ENCODE results near the gene MRPS27. TPM values are rescaled to one million over a fixed set of nuclear protein-coding genes. Genes with fewer than 3 reads are reported as not detected.

Gene MRPS27
- polyA plus RNA-seq, 1 donor = 52.7 TPM

DNA sequence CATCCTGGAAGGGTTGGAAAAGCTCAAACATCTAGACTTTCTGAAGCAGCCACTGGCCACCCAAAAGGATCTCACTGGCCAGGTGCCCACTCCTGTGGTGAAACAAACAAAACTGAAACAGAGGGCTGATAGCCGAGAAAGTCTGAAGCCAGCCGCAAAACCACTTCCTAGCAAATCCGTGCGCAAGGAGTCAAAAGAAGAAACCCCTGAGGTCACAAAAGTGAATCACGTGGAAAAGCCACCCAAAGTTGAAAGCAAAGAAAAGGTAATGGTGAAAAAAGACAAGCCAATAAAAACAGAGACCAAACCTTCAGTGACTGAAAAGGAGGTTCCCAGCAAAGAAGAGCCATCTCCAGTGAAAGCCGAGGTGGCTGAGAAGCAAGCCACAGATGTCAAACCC, 125.2 kb downstream of the MRPS27 start:
- no peak overlapping the region for H3K4me3 ChIP-seq (ENCODE audit: low read length)
- WGBS (ENCODE audit: insufficient coverage, low lambda C conversion rate) = 100% methylated on average over 3 of the region's 6 CpGs
- no peak overlapping the region for H3K27ac ChIP-seq (ENCODE audit: low read length)
- H3K27me3 ChIP-seq (ENCODE audit: control insufficient read depth, insufficient read depth, low read length) = no peaks in the 10 kb centered on the region
- H3K36me3 ChIP-seq (ENCODE audit: control insufficient read depth, insufficient read depth, low read length) = peaks cover 14% of the 10 kb centered on the region
- H3K4me1 ChIP-seq (ENCODE audit: control insufficient read depth, insufficient read depth, low read length) = no peaks in the 10 kb centered on the region
- peaks cover 10% of the 10 kb centered on the region for H3K9me3 ChIP-seq (ENCODE audit: control insufficient read depth, low read depth, low read length)
- DNase-seq = no peak

- Histone ChIP-seq H3K27me3 (ENCODE audit: control insufficient read depth, insufficient read depth, low read length) (peaks cover 2% of the 10 kb centered on the region), H3K36me3 (ENCODE audit: control insufficient read depth, insufficient read depth, low read length) (peaks cover 10% of the 10 kb centered on the region), H3K4me1 (ENCODE audit: control insufficient read depth, insufficient read depth, low read length) (no peaks in the 10 kb centered on the region), H3K4me3 (ENCODE audit: low read length) (no peak overlapping the region), H3K9me3 (ENCODE audit: control insufficient read depth, low read depth, low read length) (peaks cover 10% of the 10 kb centered on the region), H3K27ac (ENCODE audit: low read length) (no peak overlapping the region)
- DNase-seq = no peak
- 88% methylated on average over 1 of the region's 3 CpGs for WGBS (ENCODE audit: insufficient coverage, low lambda C conversion rate)
These were observed 128.6 kb downstream of the MRPS27 start for GRCh38 chr5:72191404-72191803.

GRCh38 chr5:72189146-72189545, 130.9 kb downstream of the MRPS27 start:
- H3K36me3 ChIP-seq (ENCODE audit: control insufficient read depth, insufficient read depth, low read length) = no peaks in the 10 kb centered on the region
- no peak overlapping the region for H3K4me3 ChIP-seq (ENCODE audit: low read length)
- H3K27ac ChIP-seq (ENCODE audit: low read length) = no peak overlapping the region
- WGBS (ENCODE audit: insufficient coverage, low lambda C conversion rate) = no CpG with 5 or more reads among the region's 2 CpGs
- H3K27me3 ChIP-seq (ENCODE audit: control insufficient read depth, insufficient read depth, low read length) = peaks cover 2% of the 10 kb centered on the region
- DNase-seq = no peak
- H3K4me1 ChIP-seq (ENCODE audit: control insufficient read depth, insufficient read depth, low read length) = no peaks in the 10 kb centered on the region
- no peaks in the 10 kb centered on the region for H3K9me3 ChIP-seq (ENCODE audit: control insufficient read depth, low read depth, low read length)

DNA sequence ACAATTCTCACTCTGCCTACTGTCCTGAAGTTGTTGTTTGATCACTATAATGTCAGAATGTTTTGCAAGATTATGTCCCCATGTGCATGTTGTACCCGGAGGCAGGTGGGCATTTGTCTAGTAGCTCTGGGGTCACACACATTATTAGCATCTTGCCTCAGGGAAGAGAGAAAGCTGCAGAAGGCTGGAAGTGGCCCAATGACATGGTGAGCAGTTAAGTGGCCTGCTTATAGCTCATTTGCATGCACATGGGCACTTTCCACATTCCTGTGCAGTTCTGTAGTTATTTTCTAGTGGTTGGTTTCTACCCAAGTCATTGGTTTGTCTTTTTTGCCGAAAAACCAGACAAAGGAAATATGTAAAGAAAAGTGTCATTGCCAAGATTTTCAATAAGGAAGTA, 131.9 kb downstream of the MRPS27 start:
- 100% methylated on average over 1 of the region's 2 CpGs for WGBS (ENCODE audit: insufficient coverage, low lambda C conversion rate)
- Histone ChIP-seq H3K36me3 (ENCODE audit: control insufficient read depth, insufficient read depth, low read length) (no peaks in the 10 kb centered on the region), H3K4me1 (ENCODE audit: control insufficient read depth, insufficient read depth, low read length) (no peaks in the 10 kb centered on the region), H3K27ac (ENCODE audit: low read length) (no peak overlapping the region), H3K4me3 (ENCODE audit: low read length) (no peak overlapping the region), H3K9me3 (ENCODE audit: control insufficient read depth, low read depth, low read length) (no peaks in the 10 kb centered on the region), H3K27me3 (ENCODE audit: control insufficient read depth, insufficient read depth, low read length) (peaks cover 2% of the 10 kb centered on the region)
- no peak for DNase-seq

GRCh38 chr5:72187388-72188075, 132.5 kb downstream of the MRPS27 start:
- WGBS (ENCODE audit: insufficient coverage, low lambda C conversion rate) = 100% methylated on average over 1 of the region's 5 CpGs
- H3K27me3 ChIP-seq (ENCODE audit: control insufficient read depth, insufficient read depth, low read length) = peaks cover 2% of the 10 kb centered on the region
- no peaks in the 10 kb centered on the region for H3K9me3 ChIP-seq (ENCODE audit: control insufficient read depth, low read depth, low read length)
- no peaks in the 10 kb centered on the region for H3K4me1 ChIP-seq (ENCODE audit: control insufficient read depth, insufficient read depth, low read length)
- no peak overlapping the region for H3K4me3 ChIP-seq (ENCODE audit: low read length)
- H3K36me3 ChIP-seq (ENCODE audit: control insufficient read depth, insufficient read depth, low read length) = no peaks in the 10 kb centered on the region
- DNase-seq = no peak
- H3K27ac ChIP-seq (ENCODE audit: low read length) = no peak overlapping the region

DNA sequence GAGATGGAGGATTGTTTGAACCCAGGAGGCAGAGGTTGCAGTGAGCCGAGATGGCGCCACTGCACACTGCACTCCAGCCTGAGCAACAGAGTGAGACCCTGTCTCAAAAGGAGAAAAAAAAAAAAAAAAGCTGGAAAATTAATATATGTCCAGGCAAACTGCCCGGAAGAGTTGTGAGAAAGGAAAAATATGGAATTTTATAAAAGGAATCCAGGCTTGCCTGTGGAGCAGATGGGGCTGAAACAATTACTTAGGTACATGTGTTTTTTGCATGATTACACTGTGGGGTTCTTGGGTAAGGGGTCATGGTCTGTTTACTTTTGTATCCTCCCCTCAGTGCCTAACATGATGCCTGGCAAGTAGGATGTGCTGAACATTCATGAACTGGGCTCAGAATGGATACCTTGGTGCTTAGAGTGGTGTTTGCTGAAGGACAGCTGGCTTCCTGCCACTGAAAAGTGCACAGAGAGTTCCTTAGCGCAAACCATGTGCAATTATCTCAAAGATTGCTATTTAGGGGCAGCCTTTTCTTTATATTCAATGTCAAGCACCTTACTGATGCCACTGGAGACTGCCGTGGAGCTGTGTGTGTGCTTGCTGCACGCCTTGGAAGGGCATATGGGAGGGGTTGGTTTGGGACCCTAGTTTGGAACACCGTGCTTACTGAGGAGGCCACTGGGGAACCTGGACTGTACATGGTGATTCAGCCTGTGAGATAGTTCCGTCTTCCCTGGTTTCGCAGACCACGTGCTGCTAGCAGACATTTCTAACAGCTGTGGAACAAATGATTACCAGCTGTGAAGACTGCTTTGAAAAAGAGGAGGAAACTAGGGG, 134.3 kb downstream of the MRPS27 start:
- DNase-seq = no peak
- Histone ChIP-seq H3K4me3 (ENCODE audit: low read length) (no peak overlapping the region), H3K27me3 (ENCODE audit: control insufficient read depth, insufficient read depth, low read length) (peaks cover 2% of the 10 kb centered on the region), H3K9me3 (ENCODE audit: control insufficient read depth, low read depth, low read length) (no peaks in the 10 kb centered on the region), H3K4me1 (ENCODE audit: control insufficient read depth, insufficient read depth, low read length) (no peaks in the 10 kb centered on the region), H3K36me3 (ENCODE audit: control insufficient read depth, insufficient read depth, low read length) (no peaks in the 10 kb centered on the region), H3K27ac (ENCODE audit: low read length) (no peak overlapping the region)
- WGBS (ENCODE audit: insufficient coverage, low lambda C conversion rate) = 88% methylated on average over 3 of the region's 10 CpGs

DNA sequence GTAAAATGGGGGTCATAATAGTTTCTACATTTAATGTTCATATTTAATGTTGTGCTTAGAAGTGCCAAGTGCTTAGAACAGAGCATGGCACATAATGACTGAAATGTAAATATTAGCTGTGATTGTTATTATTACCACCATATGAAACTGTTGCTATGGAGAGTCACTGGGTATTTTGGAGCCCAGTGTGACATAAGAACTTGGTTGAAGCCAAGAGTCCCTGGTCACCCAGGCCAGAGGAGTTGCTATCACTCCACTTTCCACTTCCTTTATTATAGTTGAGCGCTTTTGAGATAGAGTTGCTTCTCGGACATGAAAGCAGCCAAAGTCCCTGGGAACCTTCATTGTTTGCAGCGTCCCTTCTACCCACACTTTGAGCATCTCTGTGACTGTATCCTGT, 135.6 kb downstream of the MRPS27 start:
- H3K36me3 ChIP-seq (ENCODE audit: control insufficient read depth, insufficient read depth, low read length) = no peaks in the 10 kb centered on the region
- no peak overlapping the region for H3K27ac ChIP-seq (ENCODE audit: low read length)
- DNase-seq = no peak
- H3K4me1 ChIP-seq (ENCODE audit: control insufficient read depth, insufficient read depth, low read length) = no peaks in the 10 kb centered on the region
- no peak overlapping the region for H3K4me3 ChIP-seq (ENCODE audit: low read length)
- H3K27me3 ChIP-seq (ENCODE audit: control insufficient read depth, insufficient read depth, low read length) = peaks cover 1% of the 10 kb centered on the region
- no peaks in the 10 kb centered on the region for H3K9me3 ChIP-seq (ENCODE audit: control insufficient read depth, low read depth, low read length)
- whole genome bisulfite sequencing (ENCODE audit: insufficient coverage, low lambda C conversion rate) = no CpG with 5 or more reads among the region's 3 CpGs

- Histone ChIP-seq H3K27me3 (ENCODE audit: control insufficient read depth, insufficient read depth, low read length) (no peaks in the 10 kb centered on the region), H3K36me3 (ENCODE audit: control insufficient read depth, insufficient read depth, low read length) (no peaks in the 10 kb centered on the region), H3K4me1 (ENCODE audit: control insufficient read depth, insufficient read depth, low read length) (no peaks in the 10 kb centered on the region), H3K9me3 (ENCODE audit: control insufficient read depth, low read depth, low read length) (no peaks in the 10 kb centered on the region), H3K4me3 (ENCODE audit: low read length) (no peak overlapping the region), H3K27ac (ENCODE audit: low read length) (no peak overlapping the region)
- no CpG with 5 or more reads among the region's 7 CpGs for WGBS (ENCODE audit: insufficient coverage, low lambda C conversion rate)
- no peak for DNase-seq
These were observed 136.9 kb downstream of the MRPS27 start for GRCh38 chr5:72183101-72183520.

DNA sequence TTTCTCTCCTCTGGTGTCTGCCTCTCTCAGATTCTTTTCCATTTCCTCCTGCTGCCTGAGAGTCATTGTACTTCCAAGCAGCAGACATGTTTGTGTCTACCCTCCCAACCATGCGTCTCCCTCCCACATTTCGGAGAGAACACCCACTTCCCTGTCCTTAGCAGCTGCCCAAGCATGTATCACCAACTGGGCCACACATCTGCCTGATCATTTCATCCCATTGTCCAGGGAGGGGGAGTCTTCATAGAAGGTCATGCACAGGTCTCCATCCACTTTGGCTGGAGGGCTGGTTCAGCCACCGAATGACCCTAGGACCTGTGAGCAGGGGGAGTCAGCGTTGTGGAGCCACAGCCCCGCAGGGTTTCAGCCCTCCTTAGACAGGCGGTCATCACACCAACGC, 137.4 kb downstream of the MRPS27 start:
- DNase-seq = no peak
- Histone ChIP-seq H3K9me3 (ENCODE audit: control insufficient read depth, low read depth, low read length) (no peaks in the 10 kb centered on the region), H3K4me1 (ENCODE audit: control insufficient read depth, insufficient read depth, low read length) (no peaks in the 10 kb centered on the region), H3K4me3 (ENCODE audit: low read length) (no peak overlapping the region), H3K27ac (ENCODE audit: low read length) (no peak overlapping the region), H3K27me3 (ENCODE audit: control insufficient read depth, insufficient read depth, low read length) (no peaks in the 10 kb centered on the region), H3K36me3 (ENCODE audit: control insufficient read depth, insufficient read depth, low read length) (no peaks in the 10 kb centered on the region)
- WGBS (ENCODE audit: insufficient coverage, low lambda C conversion rate) = no CpG with 5 or more reads among the region's 7 CpGs

GRCh38 chr5:72180925-72181324, 139.1 kb downstream of the MRPS27 start:
- no peaks in the 10 kb centered on the region for H3K27me3 ChIP-seq (ENCODE audit: control insufficient read depth, insufficient read depth, low read length)
- no peak overlapping the region for H3K27ac ChIP-seq (ENCODE audit: low read length)
- H3K4me1 ChIP-seq (ENCODE audit: control insufficient read depth, insufficient read depth, low read length) = no peaks in the 10 kb centered on the region
- DNase-seq = no peak
- no peaks in the 10 kb centered on the region for H3K36me3 ChIP-seq (ENCODE audit: control insufficient read depth, insufficient read depth, low read length)
- WGBS (ENCODE audit: insufficient coverage, low lambda C conversion rate) = no CpG with 5 or more reads among the region's 4 CpGs
- H3K9me3 ChIP-seq (ENCODE audit: control insufficient read depth, low read depth, low read length) = no peaks in the 10 kb centered on the region
- no peak overlapping the region for H3K4me3 ChIP-seq (ENCODE audit: low read length)
